Hematopoietic multipotent progenitor cell treated with erythropoietin and hydrocortisone succinate and interleukin-3 and kit ligand, for 8 days (in vitro differentiated cells): Measurements from ENCODE around the gene PKD2L1.
"Not testable (repeated sequence)": the region's sequence is repeated elsewhere in the genome, so short reads cannot be mapped to it uniquely, and the experiment has no call there.

Source experiments
- DNase-seq: peaks from one replicate; pipeline ENCODE4 v3.0.0-alpha.2; 2015

The PKD2L1 gene

DNA sequence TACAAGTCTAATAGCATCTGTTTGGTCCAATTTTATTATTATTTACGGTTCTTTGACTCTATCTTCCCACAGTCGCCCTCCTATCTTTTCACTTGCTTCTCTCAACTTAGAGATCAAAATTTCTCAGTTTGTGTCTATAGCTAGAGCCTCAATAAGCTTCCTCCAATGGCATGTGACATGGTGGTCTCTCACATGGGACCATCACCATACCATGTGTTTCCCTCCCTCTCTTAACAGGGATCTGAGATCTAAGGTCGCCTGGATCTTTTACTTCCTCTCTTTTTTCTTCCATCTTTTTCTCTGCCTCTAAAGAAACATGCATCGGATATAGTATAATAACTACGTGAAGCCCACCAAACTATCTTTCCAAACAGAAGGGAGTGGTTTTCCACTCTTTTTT, 1.8 kb downstream of the PKD2L1 start:
- no peak for DNase-seq

DNA sequence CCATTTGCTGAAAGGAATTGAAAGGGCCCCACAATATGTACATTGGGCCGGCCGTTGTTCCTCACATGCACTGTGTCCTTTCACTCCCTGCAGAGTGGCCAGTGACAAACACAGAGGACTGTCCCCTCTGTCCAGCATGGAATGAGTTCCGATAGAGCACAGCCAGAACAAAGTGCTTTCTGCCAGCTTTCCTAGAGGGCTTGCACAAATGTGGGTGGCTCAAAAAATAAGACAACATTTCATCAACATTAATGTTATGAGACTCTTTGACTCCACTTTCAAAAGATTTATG, 2.4 kb downstream of the PKD2L1 start:
- DNase-seq = no peak

GRCh38 chr10:100327007-100327717, 2.9 kb downstream of the PKD2L1 start:
- DNase-seq = peak; percentile 34

GRCh38 chr10:100325158-100325557, 4.9 kb downstream of the PKD2L1 start:
- DNase-seq = no peak

DNA sequence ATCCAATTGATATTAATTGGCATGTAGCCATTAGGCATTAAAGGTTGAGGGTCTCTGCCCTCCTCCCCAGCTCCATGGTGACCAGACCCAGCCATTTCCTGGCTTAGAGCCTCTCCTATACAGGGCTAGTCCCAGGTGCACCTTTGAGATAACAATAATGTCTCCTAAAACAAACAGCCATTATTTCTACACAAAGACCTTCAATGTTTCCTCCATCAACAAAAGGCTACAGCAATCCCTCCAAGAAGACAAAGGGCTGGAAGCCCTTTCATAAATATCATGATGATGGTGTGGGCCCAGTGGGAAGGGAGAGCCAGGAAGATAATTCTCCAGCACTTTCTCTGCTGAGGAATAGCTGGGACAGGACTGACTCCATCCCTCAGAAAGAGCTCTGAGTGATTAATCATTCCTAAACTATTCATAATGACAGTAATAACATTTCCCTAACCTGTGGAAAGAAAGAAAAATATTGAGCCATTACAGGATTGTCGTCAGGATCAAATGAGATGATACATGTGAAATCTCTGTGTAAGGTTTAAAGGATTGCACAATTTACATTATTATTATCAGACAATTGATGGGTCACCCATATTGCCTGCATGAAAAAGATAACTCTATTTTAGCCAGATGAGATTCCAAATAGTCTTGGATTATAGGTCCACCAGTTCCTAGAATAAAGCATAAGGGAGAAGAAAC, 10.2 kb downstream of the PKD2L1 start:
- DNase-seq = no peak

- DNase-seq = no peak
These were observed 11.8 kb downstream of the PKD2L1 start for GRCh38 chr10:100318207-100318606.

DNA sequence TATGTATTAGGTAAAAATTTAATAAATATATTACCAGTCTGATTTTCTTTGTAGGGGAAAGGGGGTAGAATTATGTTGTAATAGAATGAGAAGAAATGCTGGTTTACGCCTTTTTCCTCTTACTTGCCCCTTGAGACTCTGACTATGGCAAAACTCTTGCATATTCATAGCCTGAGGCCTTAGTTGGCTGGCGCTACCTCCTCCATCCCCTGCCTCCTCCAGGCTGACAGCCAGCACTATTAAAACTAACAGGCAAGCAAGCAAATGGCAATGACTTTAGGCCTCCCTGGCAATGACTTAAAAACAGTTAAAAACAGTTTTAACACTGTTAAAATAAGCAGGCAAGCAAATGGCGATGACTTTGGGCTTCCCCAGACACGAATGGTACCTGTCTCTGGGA, 14.4 kb downstream of the PKD2L1 start:
- DNase-seq = no peak

DNA sequence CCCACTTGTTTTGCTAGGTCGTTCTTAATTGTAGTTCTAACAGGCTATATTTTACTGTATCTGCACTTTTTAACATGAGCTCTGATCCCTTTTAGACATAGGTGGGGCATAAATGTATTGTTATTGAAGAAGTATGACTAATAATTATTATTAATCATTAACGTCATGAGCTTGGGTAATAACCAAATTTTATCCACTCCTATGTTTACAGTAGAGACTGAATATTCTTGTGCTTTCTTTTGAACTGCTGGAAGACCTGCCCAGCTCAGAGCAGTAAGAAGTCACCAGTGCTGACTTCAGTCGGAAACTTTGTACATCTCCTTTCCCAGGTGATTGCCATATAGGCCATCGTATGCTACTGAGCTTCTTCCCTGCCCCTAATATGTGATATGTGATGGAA, 18.7 kb downstream of the PKD2L1 start:
- DNase-seq = no peak

GRCh38 chr10:100307684-100308083, 22.3 kb downstream of the PKD2L1 start:
- no peak for DNase-seq

- no peak for DNase-seq
These were observed 23.2 kb downstream of the PKD2L1 start for GRCh38 chr10:100306861-100307260.

- no peak for DNase-seq
These were observed 25.6 kb downstream of the PKD2L1 start for GRCh38 chr10:100304414-100304813.

- DNase-seq = peak; percentile 33
These were observed 26.2 kb downstream of the PKD2L1 start for GRCh38 chr10:100303724-100304319.

GRCh38 chr10:100301123-100301522, 28.9 kb downstream of the PKD2L1 start:
- DNase-seq = not testable (repeated sequence)

- no peak for DNase-seq
These were observed 32.8 kb downstream of the PKD2L1 start for GRCh38 chr10:100297242-100297641.

DNA sequence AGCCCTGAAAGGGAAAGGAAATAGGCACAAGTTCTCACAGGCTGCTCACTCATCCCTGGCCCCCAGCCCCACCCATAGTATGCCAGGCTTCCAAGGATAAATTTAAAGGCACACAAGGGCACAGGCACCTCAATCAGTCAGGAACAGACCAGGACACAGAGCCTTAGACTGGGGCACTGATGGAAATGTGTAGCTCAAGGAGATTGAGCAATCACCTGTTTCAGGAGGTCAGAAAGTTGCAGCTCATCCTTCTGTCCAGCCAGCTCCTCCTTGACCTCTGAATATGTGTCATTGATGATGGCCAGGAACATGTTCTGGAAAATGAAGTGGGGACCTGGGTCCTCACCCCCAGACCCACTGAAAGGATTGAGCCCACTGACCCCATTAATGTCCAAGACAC, 37.0 kb downstream of the PKD2L1 start:
- no peak for DNase-seq

DNA sequence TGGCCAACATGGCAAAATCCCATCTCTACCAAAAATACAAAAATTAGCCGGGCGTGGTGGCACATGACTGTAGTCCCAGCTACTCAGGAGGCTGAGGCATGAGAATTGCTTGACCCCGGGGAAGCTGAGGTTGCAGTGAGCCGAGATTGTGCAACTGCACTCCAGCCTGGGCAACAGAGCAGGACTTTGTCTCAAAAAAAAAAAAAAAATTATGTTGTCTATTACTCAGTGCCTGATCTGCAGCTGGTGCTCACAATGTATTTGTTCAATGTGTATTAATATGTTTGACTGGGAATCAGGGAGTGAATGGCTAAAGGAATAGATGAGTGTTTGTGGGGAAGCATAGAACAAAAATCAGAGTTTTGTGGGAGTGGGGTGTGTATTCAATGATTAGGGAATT, 37.7 kb downstream of the PKD2L1 start:
- not testable (repeated sequence) for DNase-seq

- DNase-seq = no peak
These were observed 38.7 kb downstream of the PKD2L1 start for GRCh38 chr10:100291356-100291755.

GRCh38 chr10:100289641-100290040, 40.4 kb downstream of the PKD2L1 start:
- DNase-seq = peak; percentile 79

DNA sequence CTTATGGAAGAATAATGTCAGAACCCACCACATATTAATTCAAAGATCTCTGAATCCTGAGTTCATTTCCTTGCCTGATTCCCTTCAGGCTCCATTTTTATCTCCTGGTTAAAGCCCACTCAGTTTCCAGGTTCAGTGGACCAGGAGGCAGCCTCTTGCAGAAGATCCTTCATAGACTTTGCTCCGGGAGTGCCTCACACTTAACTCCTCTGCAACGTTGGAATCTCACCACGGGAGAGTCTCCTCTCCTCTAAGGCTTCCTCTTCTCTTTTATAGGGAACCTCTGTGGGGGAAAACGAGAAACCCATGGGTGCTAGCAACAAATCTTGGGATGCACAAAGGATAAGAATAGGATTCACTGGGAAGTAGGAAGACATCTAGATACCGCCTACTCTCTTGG, 41.8 kb downstream of the PKD2L1 start:
- no peak for DNase-seq

DNA sequence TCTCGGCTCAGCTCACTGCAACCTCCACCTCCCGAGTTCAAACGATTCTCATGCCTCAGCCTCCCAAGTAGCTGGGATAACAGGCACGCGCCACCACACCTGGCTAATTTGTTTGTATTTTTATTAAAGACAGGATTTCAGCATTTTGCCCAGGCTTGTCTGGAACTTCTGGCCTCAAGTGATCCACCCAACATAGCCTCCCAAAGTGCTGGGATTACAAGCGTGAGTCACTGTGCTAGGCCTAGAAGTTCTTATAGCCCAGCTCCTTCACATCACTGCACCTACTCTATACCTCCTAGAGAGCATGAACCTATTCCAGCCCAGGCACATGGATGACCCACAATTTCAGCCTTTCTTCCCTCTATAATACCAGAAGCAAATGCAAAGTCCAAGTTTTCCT, 42.3 kb downstream of the PKD2L1 start:
- DNase-seq = no peak

DNA sequence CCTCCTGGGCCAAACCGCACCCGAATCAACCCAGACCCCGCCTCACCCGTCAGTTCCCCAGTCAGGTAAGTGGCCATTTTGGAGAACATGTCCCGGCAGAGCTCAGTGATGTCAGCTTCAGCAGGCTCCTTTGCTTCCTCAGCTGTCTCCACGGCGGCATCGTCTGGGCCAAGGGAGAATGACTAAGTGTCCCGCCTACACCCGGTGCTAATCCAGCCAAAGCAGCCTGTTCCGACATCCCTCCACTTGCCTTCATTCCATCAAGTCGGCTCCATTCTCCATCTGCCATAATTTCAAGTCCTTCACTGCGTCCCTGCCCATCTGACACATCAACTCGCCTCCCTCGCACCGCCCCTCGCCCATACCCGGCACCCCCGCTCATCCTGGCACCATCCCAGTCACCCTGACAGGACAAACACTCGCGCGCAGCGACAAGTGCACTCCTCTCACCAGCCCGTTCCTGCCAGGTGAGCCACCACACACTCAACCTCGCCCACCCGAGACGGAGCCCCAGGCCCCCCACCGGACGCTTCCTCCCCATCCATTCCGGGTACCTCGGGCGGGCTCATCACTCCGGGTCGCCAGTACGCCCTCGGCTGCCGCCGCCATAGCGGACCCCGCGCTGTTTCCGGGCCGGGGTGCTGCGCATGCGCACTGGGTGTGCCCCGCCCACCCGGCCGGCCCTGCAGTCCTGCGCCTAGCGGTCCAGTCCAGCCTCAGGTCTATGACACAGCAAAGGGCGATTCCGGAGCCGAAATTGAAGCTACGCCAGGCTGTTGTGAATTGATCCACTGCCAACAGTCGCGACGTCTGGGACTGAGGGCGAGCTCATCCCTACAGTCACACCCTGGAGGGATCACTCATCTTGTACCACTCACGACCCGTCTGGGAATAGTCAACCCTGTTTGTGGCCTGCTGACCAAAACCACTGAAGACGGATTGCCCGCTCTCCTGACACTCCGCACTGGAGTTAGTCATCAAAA, 43.7 kb downstream of the PKD2L1 start, which contains the start of gene BLOC1S2:
Gene BLOC1S2 (minus strand): TSS at position 630 of the 983 bp plus-strand sequence. CDS start 21 bp downstream, at position 609.
- DNase-seq = peak; percentile 86

- not testable (repeated sequence) for DNase-seq
These were observed 44.7 kb downstream of the PKD2L1 start for GRCh38 chr10:100285326-100285725.

- no peak for DNase-seq
These were observed 47.1 kb downstream of the PKD2L1 start for GRCh38 chr10:100282907-100283306.
